ENCODE results near the gene SDF2L1. TPM values are rescaled to one million over a fixed set of nuclear protein-coding genes. Genes with fewer than 3 reads are reported as not detected.

Gene SDF2L1
- total RNA-seq, 5 donors from 2014 or later (not counting 1 experiment from before 2014, with no cell fraction given): 22.1 to 55.4 (median 50.2) TPM

- POLR2A ChIA-PET: interaction anchor here in 1 of 2 donors (0.5 to 0.6 kb wide), 2 partner anchors 24 to 31 kb away, joined by 4 read pairs; no protein-coding TSS in a partner anchor
- Histone ChIP-seq H3K9me3 (no peaks in the 10 kb centered on the region), H3K27ac (ENCODE audit: low read length) (no peak overlapping the region), H3K27me3 (replicated peaks in 1 of 2; ENCODE audit: control insufficient read depth in 2 of 2, extremely low read depth in 1 of 2, insufficient read depth in 2 of 2, low read length in 1 of 2) (no peaks in the 10 kb centered on the region), H3K36me3 (ENCODE audit: control insufficient read depth in 2 of 2, extremely low read depth in 1 of 2, insufficient read depth in 1 of 2, low read length in 1 of 2) (peaks cover 0 to 24% of the 10 kb centered on the region in 2 donors), H3K4me1 (ENCODE audit: control insufficient read depth in 1 of 2, extremely low read depth in 1 of 2, insufficient read depth in 2 of 2, low read length in 2 of 2) (peaks cover 3 to 23% of the 10 kb centered on the region in 2 experiments), H3K4me3 (ENCODE audit: control insufficient read depth in 1 of 2, extremely low read depth in 1 of 2, low read length in 1 of 2) (peak overlapping the region; percentile 97 to 99)
- 43% methylated on average over 12 of the region's 16 CpGs for WGBS (ENCODE audit: insufficient coverage)
- H3K27ac Mint-ChIP-seq: peak overlapping the region in 1 of 2 donors; percentile 44
- peaks cover 35 to 38% (median 35%) of the 10 kb centered on the region in 3 donors for H3K4me1 Mint-ChIP-seq
- CTCF ChIA-PET: interaction anchor here in 1 of 2 donors (1.5 kb wide), 1 partner anchor 36 kb away, joined by 4 read pairs; no protein-coding TSS in a partner anchor
- H3K4me3 Mint-ChIP-seq: peak overlapping the region; percentile 97 to 99 (median 98)
- no peak for ATAC-seq (replicated peaks in 1 of 4)
- no peak for DNase-seq
- H3K9me3 Mint-ChIP-seq: no peaks in the 10 kb centered on the region
- peaks cover 14% of the 10 kb centered on the region for H3K36me3 Mint-ChIP-seq
- no peaks in the 10 kb centered on the region for H3K27me3 Mint-ChIP-seq
Measured at GRCh38 chr22:21666786-21667185, 24.7 kb downstream of the SDF2L1 start.

- no peak overlapping the region for H3K4me3 ChIP-seq (ENCODE audit: control insufficient read depth in 1 of 2, extremely low read depth in 1 of 2, low read length in 1 of 2)
- H3K27ac ChIP-seq (ENCODE audit: low read length): no peak overlapping the region
- no peaks in the 10 kb centered on the region for H3K27me3 Mint-ChIP-seq
- peaks cover 9 to 46% of the 10 kb centered on the region in 2 donors for H3K36me3 ChIP-seq (ENCODE audit: control insufficient read depth in 2 of 2, extremely low read depth in 1 of 2, insufficient read depth in 1 of 2, low read length in 1 of 2)
- no peaks in the 10 kb centered on the region for H3K27me3 ChIP-seq (replicated peaks in 1 of 2; ENCODE audit: control insufficient read depth in 2 of 2, extremely low read depth in 1 of 2, insufficient read depth in 2 of 2, low read length in 1 of 2)
- peak overlapping the region in 1 of 3 donors; percentile 24 for H3K4me3 Mint-ChIP-seq
- DNase-seq (no peak), ATAC-seq (replicated peaks in 1 of 4) (no peak)
- ChIA-PET POLR2A (no interaction called here), CTCF (no interaction called here)
- peaks cover 31% of the 10 kb centered on the region for H3K36me3 Mint-ChIP-seq
- H3K4me1 ChIP-seq (ENCODE audit: control insufficient read depth in 1 of 2, extremely low read depth in 1 of 2, insufficient read depth in 2 of 2, low read length in 2 of 2): peaks cover 3 to 23% of the 10 kb centered on the region in 2 experiments
- no peaks in the 10 kb centered on the region for H3K9me3 Mint-ChIP-seq
- peaks cover 35 to 38% (median 37%) of the 10 kb centered on the region in 3 donors for H3K4me1 Mint-ChIP-seq
- H3K9me3 ChIP-seq: no peaks in the 10 kb centered on the region
- H3K27ac Mint-ChIP-seq: no peak overlapping the region
- 100% methylated on average over 3 of the region's 9 CpGs for WGBS (ENCODE audit: insufficient coverage)
Measured at GRCh38 chr22:21669026-21669425, 26.9 kb downstream of the SDF2L1 start.

- H3K4me3 Mint-ChIP-seq: no peak overlapping the region
- Histone ChIP-seq H3K4me1 (ENCODE audit: control insufficient read depth in 1 of 2, extremely low read depth in 1 of 2, insufficient read depth in 2 of 2, low read length in 2 of 2) (peaks cover 0 to 8% of the 10 kb centered on the region in 2 experiments), H3K4me3 (ENCODE audit: control insufficient read depth in 1 of 2, extremely low read depth in 1 of 2, low read length in 1 of 2) (no peak overlapping the region), H3K27me3 (replicated peaks in 1 of 2; ENCODE audit: control insufficient read depth in 2 of 2, extremely low read depth in 1 of 2, insufficient read depth in 2 of 2, low read length in 1 of 2) (no peaks in the 10 kb centered on the region), H3K9me3 (no peaks in the 10 kb centered on the region), H3K36me3 (ENCODE audit: control insufficient read depth in 2 of 2, extremely low read depth in 1 of 2, insufficient read depth in 1 of 2, low read length in 1 of 2) (peaks cover 16 to 64% of the 10 kb centered on the region in 2 donors), H3K27ac (ENCODE audit: low read length) (no peak overlapping the region)
- ATAC-seq (replicated peaks in 1 of 4) (no peak), DNase-seq (no peak)
- no peaks in the 10 kb centered on the region for H3K9me3 Mint-ChIP-seq
- no peak overlapping the region for H3K27ac Mint-ChIP-seq
- peaks cover 56% of the 10 kb centered on the region for H3K36me3 Mint-ChIP-seq
- H3K4me1 Mint-ChIP-seq: peaks cover 16 to 24% (median 20%) of the 10 kb centered on the region in 3 donors
- 100% methylated on average over 4 of the region's 6 CpGs for WGBS (ENCODE audit: insufficient coverage)
- no peaks in the 10 kb centered on the region for H3K27me3 Mint-ChIP-seq
- POLR2A ChIA-PET: no interaction called here
- CTCF ChIA-PET: no interaction called here
Measured at GRCh38 chr22:21672107-21672629, 30.1 kb downstream of the SDF2L1 start.

GRCh38 chr22:21673534-21674321, 31.6 kb downstream of the SDF2L1 start:
- Histone ChIP-seq H3K9me3 (no peaks in the 10 kb centered on the region), H3K4me1 (ENCODE audit: control insufficient read depth in 1 of 2, extremely low read depth in 1 of 2, insufficient read depth in 2 of 2, low read length in 2 of 2) (no peaks in the 10 kb centered on the region), H3K4me3 (ENCODE audit: control insufficient read depth in 1 of 2, extremely low read depth in 1 of 2, low read length in 1 of 2) (no peak overlapping the region), H3K27me3 (replicated peaks in 1 of 2; ENCODE audit: control insufficient read depth in 2 of 2, extremely low read depth in 1 of 2, insufficient read depth in 2 of 2, low read length in 1 of 2) (no peaks in the 10 kb centered on the region), H3K27ac (ENCODE audit: low read length) (no peak overlapping the region), H3K36me3 (ENCODE audit: control insufficient read depth in 2 of 2, extremely low read depth in 1 of 2, insufficient read depth in 1 of 2, low read length in 1 of 2) (peaks cover 19 to 64% of the 10 kb centered on the region in 2 donors)
- H3K9me3 Mint-ChIP-seq: no peaks in the 10 kb centered on the region
- 95% methylated on average over 8 of the region's 12 CpGs for WGBS (ENCODE audit: insufficient coverage)
- ATAC-seq (replicated peaks in 1 of 4): no peak
- H3K27ac Mint-ChIP-seq: no peak overlapping the region
- H3K4me3 Mint-ChIP-seq: no peak overlapping the region
- H3K4me1 Mint-ChIP-seq: peaks cover 5 to 15% (median 10%) of the 10 kb centered on the region in 3 donors
- ChIA-PET POLR2A (no interaction called here), CTCF (no interaction called here)
- H3K36me3 Mint-ChIP-seq: peaks cover 59% of the 10 kb centered on the region
- DNase-seq: no peak
- H3K27me3 Mint-ChIP-seq: no peaks in the 10 kb centered on the region

- Histone ChIP-seq H3K27me3 (replicated peaks in 1 of 2; ENCODE audit: control insufficient read depth in 2 of 2, extremely low read depth in 1 of 2, insufficient read depth in 2 of 2, low read length in 1 of 2) (no peaks in the 10 kb centered on the region), H3K4me3 (ENCODE audit: control insufficient read depth in 1 of 2, extremely low read depth in 1 of 2, low read length in 1 of 2) (no peak overlapping the region), H3K36me3 (ENCODE audit: control insufficient read depth in 2 of 2, extremely low read depth in 1 of 2, insufficient read depth in 1 of 2, low read length in 1 of 2) (peaks cover 19 to 58% of the 10 kb centered on the region in 2 donors), H3K27ac (ENCODE audit: low read length) (no peak overlapping the region), H3K9me3 (no peaks in the 10 kb centered on the region), H3K4me1 (ENCODE audit: control insufficient read depth in 1 of 2, extremely low read depth in 1 of 2, insufficient read depth in 2 of 2, low read length in 2 of 2) (no peaks in the 10 kb centered on the region)
- Mint-ChIP-seq H3K27me3 (no peaks in the 10 kb centered on the region), H3K36me3 (peaks cover 58% of the 10 kb centered on the region), H3K27ac (no peak overlapping the region), H3K4me1 (peaks cover 0 to 6% (median 4%) of the 10 kb centered on the region in 3 donors), H3K4me3 (no peak overlapping the region), H3K9me3 (no peaks in the 10 kb centered on the region)
- POLR2A ChIA-PET: no interaction called here
- no peak for ATAC-seq (replicated peaks in 1 of 4)
- WGBS (ENCODE audit: insufficient coverage): 94% methylated on average over 10 of the region's 12 CpGs
- CTCF ChIA-PET: no interaction called here
- no peak for DNase-seq
Measured at GRCh38 chr22:21674638-21675245, 32.6 kb downstream of the SDF2L1 start.

- ChIA-PET POLR2A (no interaction called here), CTCF (no interaction called here)
- Mint-ChIP-seq H3K4me3 (no peak overlapping the region), H3K27ac (no peak overlapping the region), H3K36me3 (peaks cover 45% of the 10 kb centered on the region), H3K4me1 (peaks cover 0 to 4% (median 0%) of the 10 kb centered on the region in 3 donors), H3K27me3 (no peaks in the 10 kb centered on the region), H3K9me3 (no peaks in the 10 kb centered on the region)
- no peaks in the 10 kb centered on the region for H3K27me3 ChIP-seq (replicated peaks in 1 of 2; ENCODE audit: control insufficient read depth in 2 of 2, extremely low read depth in 1 of 2, insufficient read depth in 2 of 2, low read length in 1 of 2)
- no peak overlapping the region for H3K4me3 ChIP-seq (ENCODE audit: control insufficient read depth in 1 of 2, extremely low read depth in 1 of 2, low read length in 1 of 2)
- peaks cover 20 to 49% of the 10 kb centered on the region in 2 donors for H3K36me3 ChIP-seq (ENCODE audit: control insufficient read depth in 2 of 2, extremely low read depth in 1 of 2, insufficient read depth in 1 of 2, low read length in 1 of 2)
- no peak for ATAC-seq (replicated peaks in 1 of 4)
- WGBS (ENCODE audit: insufficient coverage): 94% methylated on average over 12 of the region's 15 CpGs
- H3K9me3 ChIP-seq: no peaks in the 10 kb centered on the region
- no peak for DNase-seq
- no peak overlapping the region for H3K27ac ChIP-seq (ENCODE audit: low read length)
- H3K4me1 ChIP-seq (ENCODE audit: control insufficient read depth in 1 of 2, extremely low read depth in 1 of 2, insufficient read depth in 2 of 2, low read length in 2 of 2): no peaks in the 10 kb centered on the region
Measured at GRCh38 chr22:21677606-21678443, 35.7 kb downstream of the SDF2L1 start.

Data from T-cell (primary cell).